ENCODE data around the gene SLC31A1. TPM values are rescaled to one million over a fixed set of nuclear protein-coding genes. Genes with fewer than 3 reads are reported as not detected.

The SLC31A1 gene
- total RNA-seq, 1 donor from 2014 or later = 26.0 TPM

- Mint-ChIP-seq H3K4me1 (peaks cover 7% of the 10 kb centered on the region), H3K9me3 (no peaks in the 10 kb centered on the region), H3K27me3 (ENCODE audit: insufficient read depth, low read depth) (no peaks in the 10 kb centered on the region), H3K36me3 (no peaks in the 10 kb centered on the region), H3K27ac (no peak overlapping the region), H3K4me3 (no peak overlapping the region)
- TF ChIP-seq CTCF (IDR thresholded peaks at IDR 0.05) (no peak), EZH2 (IDR thresholded peaks at IDR 0.05) (no peak)
- Histone ChIP-seq H3K9me3 (ENCODE audit: low read depth) (no peaks in the 10 kb centered on the region), H3K9ac (no peak overlapping the region), H2AFZ (replicated peaks) (no peak overlapping the region), H3K4me3 (no peak overlapping the region), H3K36me3 (no peaks in the 10 kb centered on the region), H3K27me3 (no peaks in the 10 kb centered on the region), H4K20me1 (ENCODE audit: low read depth) (no peaks in the 10 kb centered on the region), H3K4me2 (no peak overlapping the region), H3K79me2 (ENCODE audit: low read depth) (no peaks in the 10 kb centered on the region), H3K4me1 (no peaks in the 10 kb centered on the region), H3K27ac (no peak overlapping the region), H3F3A (ENCODE audit: low read depth) (peaks cover 3% of the 10 kb centered on the region)
- no peak for DNase-seq (ENCODE audit: low spot score)
These were observed 75.6 kb downstream of the SLC31A1 start for GRCh38 chr9:113296796-113297558.

DNA sequence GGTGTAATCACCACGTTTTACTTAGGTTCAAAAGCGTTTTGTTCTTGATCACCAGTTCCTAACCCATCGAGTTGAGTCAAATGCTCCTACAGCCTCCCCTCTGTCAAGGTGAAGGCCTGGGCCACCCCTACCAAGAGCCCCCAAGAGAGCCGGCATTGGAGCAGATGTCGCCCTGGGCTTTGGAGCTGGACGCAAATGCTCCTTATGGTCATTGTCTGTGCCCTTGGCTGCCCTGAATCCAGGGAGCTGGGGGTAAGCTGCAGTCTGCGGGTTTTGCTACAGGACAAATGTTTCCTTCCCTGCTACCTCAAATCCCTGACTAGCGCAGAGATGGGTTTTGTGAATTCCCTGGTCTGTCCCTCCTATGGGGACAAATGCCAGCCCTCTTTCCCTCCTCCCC lies 77.0 kb downstream of the SLC31A1 start:
- no peak overlapping the region for H3K4me2 ChIP-seq
- no peak overlapping the region for H3K27ac Mint-ChIP-seq
- no peaks in the 10 kb centered on the region for H3K9me3 ChIP-seq (ENCODE audit: low read depth)
- no peaks in the 10 kb centered on the region for H4K20me1 ChIP-seq (ENCODE audit: low read depth)
- no peak overlapping the region for H3K9ac ChIP-seq
- H3K79me2 ChIP-seq (ENCODE audit: low read depth) = no peaks in the 10 kb centered on the region
- H3K4me1 ChIP-seq = peaks cover 6% of the 10 kb centered on the region
- H3K4me3 ChIP-seq = no peak overlapping the region
- no peaks in the 10 kb centered on the region for H3K36me3 ChIP-seq
- no peak for TF ChIP-seq CTCF (IDR thresholded peaks at IDR 0.05)
- no peak for TF ChIP-seq EZH2 (IDR thresholded peaks at IDR 0.05)
- no peak for TF ChIP-seq EZH2phosphoT487 (IDR thresholded peaks at IDR 0.05)
- peaks cover 18% of the 10 kb centered on the region for H3K4me1 Mint-ChIP-seq
- no peaks in the 10 kb centered on the region for H3K36me3 Mint-ChIP-seq
- no peak overlapping the region for H3K4me3 Mint-ChIP-seq
- no peak for DNase-seq (ENCODE audit: low spot score)
- H2AFZ ChIP-seq (replicated peaks) = no peak overlapping the region
- no peaks in the 10 kb centered on the region for H3K9me3 Mint-ChIP-seq
- no peaks in the 10 kb centered on the region for H3K27me3 ChIP-seq
- peaks cover 9% of the 10 kb centered on the region for H3F3A ChIP-seq (ENCODE audit: low read depth)
- no peak overlapping the region for H3K27ac ChIP-seq
- H3K27me3 Mint-ChIP-seq (ENCODE audit: insufficient read depth, low read depth) = no peaks in the 10 kb centered on the region

DNA sequence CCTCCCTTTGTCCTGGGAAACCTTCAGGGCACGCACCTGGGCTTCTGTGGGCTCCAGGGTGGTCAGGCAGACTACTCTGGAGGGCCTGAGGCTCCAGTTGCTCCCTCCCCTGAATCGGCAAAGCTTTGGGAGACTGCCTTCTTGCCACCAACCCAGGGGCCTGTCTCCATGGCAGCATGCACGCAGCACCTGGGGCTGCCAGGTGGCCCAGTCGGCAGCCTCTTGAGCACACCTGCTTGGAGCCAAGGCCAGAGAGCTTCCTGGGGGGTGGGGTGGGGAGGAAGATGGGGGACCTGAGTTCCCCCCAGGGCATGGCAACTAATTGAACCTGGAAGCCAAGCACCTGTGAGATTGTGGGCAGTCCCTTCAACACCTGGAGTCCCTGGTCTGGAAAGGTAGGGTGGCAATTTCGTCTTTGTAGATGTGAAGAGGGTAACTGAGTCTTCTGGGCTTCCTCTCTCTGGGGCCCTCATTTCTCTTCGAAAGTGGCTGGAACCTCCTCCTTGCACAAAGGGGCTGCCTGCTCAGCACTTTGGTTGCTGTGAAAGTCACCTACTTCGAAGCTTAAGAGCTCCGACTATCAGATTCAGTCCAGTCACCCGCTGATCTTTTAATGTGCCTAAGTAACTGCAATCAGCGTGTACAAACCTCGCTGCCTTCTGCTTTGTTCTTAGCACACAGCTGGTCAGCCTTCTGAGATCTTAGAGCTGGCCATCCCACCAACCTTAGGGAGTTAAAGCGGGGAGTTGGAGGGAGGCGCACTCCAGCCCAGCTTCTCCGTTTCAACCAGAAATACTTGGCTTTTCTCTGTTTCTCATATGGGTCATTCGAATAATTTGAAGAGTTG lies 77.8 kb downstream of the SLC31A1 start:
- peaks cover 7% of the 10 kb centered on the region for H3K4me1 ChIP-seq
- DNase-seq (ENCODE audit: low spot score) = no peak
- Mint-ChIP-seq H3K27me3 (ENCODE audit: insufficient read depth, low read depth) (no peaks in the 10 kb centered on the region), H3K9me3 (no peaks in the 10 kb centered on the region), H3K36me3 (no peaks in the 10 kb centered on the region), H3K4me1 (peaks cover 20% of the 10 kb centered on the region), H3K4me3 (no peak overlapping the region), H3K27ac (no peak overlapping the region)
- H3F3A ChIP-seq (ENCODE audit: low read depth) = peaks cover 11% of the 10 kb centered on the region
- H3K79me2 ChIP-seq (ENCODE audit: low read depth) = no peaks in the 10 kb centered on the region
- no peak overlapping the region for H3K27ac ChIP-seq
- no peaks in the 10 kb centered on the region for H4K20me1 ChIP-seq (ENCODE audit: low read depth)
- H3K9me3 ChIP-seq (ENCODE audit: low read depth) = no peaks in the 10 kb centered on the region
- H3K36me3 ChIP-seq = no peaks in the 10 kb centered on the region
- TF ChIP-seq EZH2phosphoT487 (IDR thresholded peaks at IDR 0.05) (no peak), EZH2 (IDR thresholded peaks at IDR 0.05) (no peak), CTCF (IDR thresholded peaks at IDR 0.05) (no peak)
- H3K9ac ChIP-seq = no peak overlapping the region
- H3K27me3 ChIP-seq = no peaks in the 10 kb centered on the region
- no peak overlapping the region for H2AFZ ChIP-seq (replicated peaks)
- H3K4me3 ChIP-seq = no peak overlapping the region
- no peak overlapping the region for H3K4me2 ChIP-seq

Measured in neural progenitor cell (in vitro differentiated cells).